T-cell (primary cell): ENCODE measurements around the gene TUBA4B. TPM values are rescaled to one million over a fixed set of nuclear protein-coding genes. Genes with fewer than 3 reads are reported as not detected.

Source experiments
- ATAC-seq, 4 experiments: fragments of 200-7000 bp in 3 of 4; fragments of 150-1000 bp in 1 of 4; cut with Tn5 transposase; replicated peaks in 1 of 4; 1 replicate in 3 of 4; 2 replicates in 1 of 4; pipeline ENCODE4 v1.10.0; 2021; ENCODE audit warnings: moderate library complexity in 3 of 4, mild to moderate bottlenecking in 2 of 4, moderate number of reproducible peaks in 1 of 4
- CTCF ChIA-PET, 2 donors: fragments of 300-600 bp; sonication (Branson Sonifier 250); formaldehyde crosslinking; loops; one replicate each; lab custom pipeline; 2022; ENCODE audit warnings: antibody characterized with exemption in 2 of 2; lab: Charles Lee
- POLR2A ChIA-PET, 2 donors: fragments of 300-600 bp; sonication (Branson Sonifier 250); formaldehyde crosslinking; loops; one replicate each; lab custom pipeline; 2022; ENCODE audit warnings: antibody characterized with exemption in 2 of 2; lab: Charles Lee
- DNase-seq, 35 experiments: peaks; one replicate each; pipeline versions ENCODE4 v3.0.0 to v3.0.0-alpha.2; 2013 to 2023
- H3K27ac ChIP-seq: one replicate; pipeline ENCODE4 v1.5.1; 2013; ENCODE audit warnings: low read length
- H3K27me3 ChIP-seq, 2 experiments: replicated peaks in 1 of 2; 1 replicate in 1 of 2; 2 replicates in 1 of 2; pipeline versions ENCODE4 v1.6.1 to v1.7.0; 2013; ENCODE audit warnings: low read length in 1 of 2, mixed read lengths in 1 of 2; ENCODE audit not compliant: control insufficient read depth in 2 of 2, insufficient read depth in 2 of 2; ENCODE audit errors: extremely low read depth in 1 of 2
- H3K36me3 ChIP-seq, 2 donors: 1 replicate in 1 of 2; 2 replicates in 1 of 2; pipeline versions ENCODE4 v1.6.1 to v1.7.0; 2013; ENCODE audit warnings: low read length in 1 of 2; ENCODE audit not compliant: control insufficient read depth in 2 of 2, insufficient read depth in 1 of 2; ENCODE audit errors: extremely low read depth in 1 of 2
- H3K4me1 ChIP-seq, 2 experiments: 1 replicate in 1 of 2; 2 replicates in 1 of 2; pipeline versions ENCODE4 v1.6.1 to v1.7.0; 2013; ENCODE audit warnings: low read length in 2 of 2, mixed read lengths in 1 of 2; ENCODE audit not compliant: insufficient read depth in 2 of 2, control insufficient read depth in 1 of 2; ENCODE audit errors: extremely low read depth in 1 of 2
- H3K4me3 ChIP-seq, 2 donors: 1 replicate in 1 of 2; 2 replicates in 1 of 2; pipeline versions ENCODE4 v1.5.1 to v1.7.0; 2013; ENCODE audit warnings: mild to moderate bottlenecking in 2 of 2, low read length in 1 of 2, moderate library complexity in 1 of 2; ENCODE audit not compliant: control insufficient read depth in 1 of 2; ENCODE audit errors: extremely low read depth in 1 of 2
- H3K9me3 ChIP-seq: 2 replicates; pipeline ENCODE4 v1.7.0; 2013
- H3K27ac Mint-ChIP-seq, 2 donors: one replicate each; pipeline ENCODE4 v1.8.0; 2020 to 2021; ENCODE audit warnings: mild to moderate bottlenecking in 2 of 2, mixed read lengths in 2 of 2
- H3K27me3 Mint-ChIP-seq, 2 donors: one replicate each; pipeline ENCODE4 v1.8.0; 2021 to 2022; ENCODE audit warnings: mixed read lengths in 2 of 2
- H3K36me3 Mint-ChIP-seq: one replicate; pipeline ENCODE4 v1.8.0; 2021; ENCODE audit warnings: mixed read lengths
- H3K4me1 Mint-ChIP-seq, 3 donors: one replicate each; pipeline ENCODE4 v1.8.0; 2020 to 2022; ENCODE audit warnings: mixed read lengths in 3 of 3, mild to moderate bottlenecking in 1 of 3
- H3K4me3 Mint-ChIP-seq, 3 donors: one replicate each; pipeline ENCODE4 v1.8.0; 2020 to 2022; ENCODE audit warnings: mild to moderate bottlenecking in 3 of 3, mixed read lengths in 3 of 3, moderate library complexity in 3 of 3
- H3K9me3 Mint-ChIP-seq, 3 donors: one replicate each; pipeline ENCODE4 v1.8.0; 2020 to 2022; ENCODE audit warnings: mixed read lengths in 3 of 3
- WGBS: methylation state at CpG from one replicate; pipeline ENCODE4 v1.1.5; 2013; ENCODE audit warnings: missing lambda C conversion rate; ENCODE audit not compliant: insufficient coverage; 5-methylcytosine and 5-hydroxymethylcytosine counted together
- total RNA-seq, 35 experiments: library from RNA in 6 of 35; stranded (reverse) in 6 of 35; fragments of 120-200 nt in 1 of 35; gene quantifications; one replicate each; pipeline versions ENCODE4 v1.2.1 to v1.2.4 and lab custom pipeline; 2013 to 2026

TUBA4B gene
- total RNA-seq, 5 donors from 2014 or later (not counting 1 experiment from before 2014, with no cell fraction given), result not detected

DNA sequence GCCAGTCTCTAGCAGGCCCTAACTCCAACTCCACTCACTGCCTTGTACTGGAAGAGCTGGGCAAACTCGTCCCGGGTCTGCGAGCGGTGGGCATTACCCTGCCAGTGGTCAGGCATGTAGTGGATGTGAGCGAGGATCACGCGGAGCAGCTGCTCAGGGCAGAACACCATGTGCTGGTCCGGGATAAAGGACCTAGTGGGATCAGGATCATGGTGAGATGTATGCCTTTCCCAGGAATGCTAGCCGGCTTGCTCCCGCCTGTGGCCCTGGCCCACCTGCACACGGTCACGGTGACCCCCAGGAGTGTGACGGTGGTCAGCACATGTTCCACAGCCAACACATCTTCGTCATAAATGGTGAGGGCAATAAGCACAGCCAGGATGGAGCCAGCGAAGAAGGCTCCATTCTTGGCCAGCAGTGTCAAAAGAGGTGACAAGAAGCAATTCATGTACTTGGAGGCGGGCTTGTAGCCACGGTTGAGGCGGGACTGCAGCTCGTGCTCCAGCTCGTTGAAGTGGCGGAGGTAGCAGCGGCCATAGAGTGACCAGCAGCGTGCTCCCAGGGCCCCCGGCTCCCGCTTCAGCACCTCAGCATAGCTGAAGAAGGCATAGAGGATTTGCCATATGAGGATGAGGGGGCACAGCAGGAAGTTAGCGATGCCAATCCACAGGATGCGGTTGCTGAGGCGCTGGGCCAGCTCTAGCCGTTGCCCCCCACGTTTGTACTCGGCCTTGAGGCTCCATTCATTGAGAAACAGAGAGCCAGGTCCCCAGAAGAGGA is 29.0 kb upstream of the TUBA4B start:
- H3K27me3 ChIP-seq, result no peaks in the 10 kb centered on the region
- CTCF ChIA-PET, result interaction anchor here in 1 of 2 donors (1.1 kb wide), 1 partner anchor 76 kb away, joined by 3 read pairs; no protein-coding TSS in a partner anchor
- H3K4me3 Mint-ChIP-seq, result no peak overlapping the region

DNA sequence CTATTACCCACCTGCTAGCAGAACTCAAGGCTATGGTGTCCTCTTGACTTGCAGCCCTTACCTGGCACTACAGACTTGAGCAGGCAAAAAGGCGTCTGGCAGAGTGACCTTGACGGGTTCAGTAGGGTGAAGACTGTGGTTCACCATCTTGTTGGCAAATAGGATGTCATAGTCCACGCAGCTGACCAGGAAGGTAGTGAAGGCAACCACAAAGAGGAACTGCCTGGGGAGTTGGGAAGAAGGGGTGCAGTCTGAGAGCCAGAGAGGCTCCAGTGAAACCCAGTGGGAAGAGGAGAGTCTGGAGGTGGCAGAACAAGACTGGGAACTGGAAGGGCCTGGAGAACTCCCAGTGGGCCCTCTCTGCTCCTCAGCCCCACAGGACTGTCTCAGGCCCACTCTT is 27.7 kb upstream of the TUBA4B start:
- no peak for ATAC-seq
- POLR2A ChIA-PET, result no interaction called here
- Histone ChIP-seq H3K4me1 (peaks cover 11 to 25% of the 10 kb centered on the region in 2 experiments), H3K27me3 (no peaks in the 10 kb centered on the region), H3K27ac (no peak overlapping the region), H3K4me3 (no peak overlapping the region), H3K36me3 (peaks cover 21 to 58% of the 10 kb centered on the region in 2 donors), H3K9me3 (no peaks in the 10 kb centered on the region)
- DNase-seq, result no peak
- no peaks in the 10 kb centered on the region for H3K9me3 Mint-ChIP-seq
- 76% methylated on average over 3 of the region's 3 CpGs for WGBS
- no peaks in the 10 kb centered on the region for H3K27me3 Mint-ChIP-seq
- no peak overlapping the region for H3K27ac Mint-ChIP-seq
- CTCF ChIA-PET, result no interaction called here
- H3K4me3 Mint-ChIP-seq, result no peak overlapping the region
- H3K4me1 Mint-ChIP-seq, result peaks cover 30 to 39% (median 38%) of the 10 kb centered on the region in 3 donors
- peaks cover 32% of the 10 kb centered on the region for H3K36me3 Mint-ChIP-seq

More for the DNA sequence above, 29.0 kb upstream of the TUBA4B start:
- no peak for DNase-seq
- Histone ChIP-seq H3K9me3 (no peaks in the 10 kb centered on the region), H3K4me1 (peaks cover 10 to 28% of the 10 kb centered on the region in 2 experiments), H3K4me3 (no peak overlapping the region), H3K36me3 (peaks cover 21 to 64% of the 10 kb centered on the region in 2 donors), H3K27ac (no peak overlapping the region)
- no peaks in the 10 kb centered on the region for H3K9me3 Mint-ChIP-seq
- ATAC-seq, result no peak
- H3K27me3 Mint-ChIP-seq, result no peaks in the 10 kb centered on the region
- 94% methylated on average over 27 of the region's 31 CpGs for WGBS
- H3K4me1 Mint-ChIP-seq, result peaks cover 28 to 38% (median 32%) of the 10 kb centered on the region in 3 donors
- POLR2A ChIA-PET, result interaction anchor here in 1 of 2 donors (0.6 kb wide), 1 partner anchor 20 kb away, joined by 6 read pairs; no protein-coding TSS in a partner anchor
- H3K27ac Mint-ChIP-seq, result no peak overlapping the region
- peaks cover 35% of the 10 kb centered on the region for H3K36me3 Mint-ChIP-seq

DNA sequence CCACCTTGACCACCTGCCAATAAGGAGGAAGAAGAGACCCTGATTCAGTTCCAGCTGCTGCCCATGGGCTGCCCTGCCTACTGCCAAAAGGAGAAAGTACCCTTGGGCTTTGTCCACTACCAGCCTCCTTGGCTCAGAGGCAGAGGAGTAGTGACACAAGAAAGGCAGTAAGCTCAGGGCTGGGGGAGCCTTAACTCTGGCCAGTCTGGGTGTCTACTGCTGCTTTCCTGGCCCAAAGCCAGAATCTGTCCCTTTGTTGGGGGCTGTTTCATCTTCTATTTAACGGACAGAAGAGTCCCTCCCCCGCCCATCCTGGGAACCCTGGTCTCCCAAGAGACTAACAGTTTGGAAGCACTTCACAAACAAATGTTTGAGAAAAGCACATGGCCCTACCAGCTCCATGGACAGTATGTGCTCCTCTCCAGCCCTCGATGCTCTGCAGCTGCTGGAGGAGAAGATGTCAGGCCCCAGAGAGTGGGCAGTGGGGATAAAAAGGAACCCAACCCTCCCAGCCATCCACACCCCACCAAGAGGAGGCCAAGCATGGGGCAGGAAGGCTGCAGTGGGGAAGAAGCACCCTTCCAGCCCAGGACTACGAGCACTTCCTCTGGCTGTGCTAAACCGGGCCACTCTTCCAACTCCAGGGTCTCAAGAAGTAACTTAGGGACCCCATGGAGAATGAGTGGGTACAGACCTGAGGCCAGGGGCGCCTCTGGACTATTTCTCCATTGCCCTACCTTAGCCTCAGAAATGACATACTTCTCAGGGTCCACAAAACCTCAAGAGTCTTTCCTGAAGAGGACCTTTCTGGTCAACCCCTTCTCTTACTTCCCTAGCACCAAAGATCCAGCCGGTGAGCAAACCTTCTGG is 24.8 kb upstream of the TUBA4B start:
- Mint-ChIP-seq H3K4me1 (peaks cover 47 to 65% (median 52%) of the 10 kb centered on the region in 3 donors), H3K36me3 (peaks cover 34% of the 10 kb centered on the region), H3K9me3 (no peaks in the 10 kb centered on the region), H3K4me3 (peak overlapping the region; percentile 81 to 99 (median 97)), H3K27ac (peak overlapping the region; percentile 71 to 78), H3K27me3 (no peaks in the 10 kb centered on the region)
- ATAC-seq (no peak), DNase-seq (no peak)
- Histone ChIP-seq H3K36me3 (peaks cover 25 to 49% of the 10 kb centered on the region in 2 donors), H3K27ac (peak overlapping the region; percentile 52), H3K4me1 (peaks cover 16 to 37% of the 10 kb centered on the region in 2 experiments), H3K9me3 (no peaks in the 10 kb centered on the region), H3K27me3 (no peaks in the 10 kb centered on the region), H3K4me3 (peak overlapping the region; percentile 72 to 85)
- ChIA-PET CTCF (interaction anchor here in 1 of 2 donors (0.6 to 3.0 kb wide), 5 partner anchors 17 to 26 kb away, joined by 3 to 13 read pairs (median 5); partner anchors contain the start of genes GLB1L, STK16, TUBA4A and ZFAND2B), POLR2A (interaction anchor here (0.6 to 2.2 kb wide), 8 partner anchors 10 to 68 kb away, joined by 3 to 10 read pairs (median 6); partner anchors contain the start of genes TUBA4A (in 1 of the 2) and ZFAND2B (in 1 of the 2))
- 33% methylated on average over 3 of the region's 7 CpGs for WGBS

DNA sequence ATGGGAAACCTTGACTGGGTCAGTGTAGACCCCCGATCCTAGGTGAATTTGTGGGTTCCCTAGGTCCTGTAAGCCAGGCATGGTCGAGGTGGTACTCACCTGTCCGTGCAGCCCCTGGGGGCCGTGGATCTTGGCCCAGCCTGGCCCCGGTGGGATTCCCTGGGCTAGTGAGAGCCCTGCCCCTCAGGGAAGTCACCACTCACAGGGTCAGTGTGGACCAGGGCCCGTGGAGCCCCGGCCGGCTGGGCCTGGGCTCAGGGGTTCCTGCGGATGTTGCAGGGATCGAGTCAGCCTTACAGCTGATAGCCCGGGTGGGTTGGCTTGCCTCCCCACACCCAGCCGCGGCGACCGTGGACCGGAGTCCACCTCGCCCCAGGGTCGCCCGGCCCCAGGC is 24.1 kb upstream of the TUBA4B start:
- H3K27me3 Mint-ChIP-seq, result no peaks in the 10 kb centered on the region
- WGBS, result under 1% methylated on average over 19 of the region's 19 CpGs
- Histone ChIP-seq H3K27ac (peak overlapping the region; percentile 52), H3K27me3 (no peaks in the 10 kb centered on the region), H3K4me1 (peaks cover 16 to 37% of the 10 kb centered on the region in 2 experiments), H3K4me3 (peak overlapping the region; percentile 72 to 85), H3K9me3 (no peaks in the 10 kb centered on the region), H3K36me3 (peaks cover 22 to 49% of the 10 kb centered on the region in 2 donors)
- peak in 3 of 4 experiments; percentile 12 to 35 (median 13) for ATAC-seq
- ChIA-PET CTCF (interaction anchor here in 1 of 2 donors (0.7 to 3.0 kb wide), 7 partner anchors 16 to 70 kb away, joined by 3 to 13 read pairs (median 7); partner anchors contain the start of genes DNAJB2, GLB1L, STK16 and TUBA4A), POLR2A (interaction anchor here (0.6 to 2.3 kb wide), 12 partner anchors 10 to 69 kb away, joined by 3 to 15 read pairs (median 6); partner anchors contain the start of genes GLB1L (in 2 of the 2), STK16 (in 2 of the 2), TUBA4A (in 1 of the 2) and ZFAND2B (in 1 of the 2))
- H3K36me3 Mint-ChIP-seq, result peaks cover 36% of the 10 kb centered on the region
- H3K9me3 Mint-ChIP-seq, result no peaks in the 10 kb centered on the region
- H3K4me3 Mint-ChIP-seq, result peak overlapping the region; percentile 81 to 99 (median 97)
- peak overlapping the region; percentile 71 to 78 for H3K27ac Mint-ChIP-seq
- DNase-seq, result no peak
- peaks cover 49 to 70% (median 57%) of the 10 kb centered on the region in 3 donors for H3K4me1 Mint-ChIP-seq

DNA sequence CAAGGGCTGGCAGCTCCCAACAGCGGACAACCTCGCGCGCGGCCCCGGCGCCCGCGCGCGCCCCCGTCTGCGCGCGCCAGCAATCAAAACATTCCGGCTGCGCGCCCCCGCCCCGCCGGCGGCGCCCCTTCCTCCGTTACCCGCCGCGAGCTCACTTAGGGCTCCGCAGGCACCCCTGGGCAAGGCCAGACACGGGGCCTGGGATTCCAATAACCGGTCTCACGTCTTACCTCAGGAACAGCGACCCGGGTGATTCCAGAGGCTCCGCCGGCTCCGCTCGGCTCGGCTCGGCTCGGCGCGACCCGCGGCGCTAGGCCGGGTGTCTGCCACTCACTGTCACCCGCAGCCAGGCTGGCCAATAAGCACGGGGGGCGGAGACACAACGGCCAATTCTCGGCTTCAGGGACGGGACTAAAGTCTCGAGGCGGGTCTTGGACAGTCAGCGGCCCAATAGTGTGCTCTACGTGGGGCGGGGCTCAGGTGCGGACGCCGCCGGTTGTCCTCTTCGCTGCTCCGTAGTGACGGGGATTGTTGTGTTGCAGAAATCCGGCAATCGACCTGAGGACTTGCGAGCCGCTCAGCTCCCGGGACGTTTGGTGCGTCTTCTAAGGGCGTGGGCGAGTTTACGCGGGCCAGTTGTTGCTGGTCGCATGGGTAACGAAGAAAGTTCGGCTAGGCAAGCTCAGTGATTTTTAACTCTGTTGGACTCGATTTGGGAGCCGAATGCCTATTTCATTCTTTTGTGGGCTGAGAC is 23.6 kb upstream of the TUBA4B start, which contains the start of the genes ANKZF1 and ATG9A:
Gene ANKZF1, plus strand, starts transcription at position 502 of the 754 bp plus-strand sequence. CDS start 452 bp downstream, outside the sequence.
Gene ATG9A, minus strand, starts transcription at position 332 of the 754 bp plus-strand sequence. CDS start 1,612 bp downstream, outside the sequence.
- Mint-ChIP-seq H3K4me1 (peaks cover 55 to 76% (median 62%) of the 10 kb centered on the region in 3 donors), H3K9me3 (no peaks in the 10 kb centered on the region), H3K36me3 (peaks cover 39% of the 10 kb centered on the region), H3K4me3 (peak within 1 kb of the TSS; percentile 97 to 99 (median 98)), H3K27ac (peak within 1 kb of the TSS; percentile 98 to 99), H3K27me3 (no peaks in the 10 kb centered on the region)
- peak within 1 kb of the TSS; percentile 71 for H3K27ac ChIP-seq
- under 1% methylated on average over 80 of the region's 80 CpGs for WGBS
- peak within 1 kb of the TSS; percentile 72 to 85 for H3K4me3 ChIP-seq
- ChIA-PET POLR2A (interaction anchor here (0.6 to 2.3 kb wide), 15 partner anchors 9 to 158 kb away, joined by 3 to 15 read pairs (median 5); partner anchors contain the start of genes GLB1L (in 2 of the 2), STK16 (in 2 of the 2), DNAJB2 (in 1 of the 2) and DNPEP (in 1 of the 2)), CTCF (interaction anchor here in 1 of 2 donors (0.7 to 3.0 kb wide), 12 partner anchors 10 to 70 kb away, joined by 3 to 13 read pairs (median 4); partner anchors contain the start of genes DNAJB2, GLB1L, STK16 and TUBA4A)
- H3K27me3 ChIP-seq, result no peaks in the 10 kb centered on the region
- H3K4me1 ChIP-seq, result peaks cover 16 to 37% of the 10 kb centered on the region in 2 experiments
- peak; percentile 97 to 98 (median 98) for ATAC-seq
- peaks cover 23 to 49% of the 10 kb centered on the region in 2 donors for H3K36me3 ChIP-seq
- DNase-seq, result peak; percentile 94 to 100 (median 99)
- no peaks in the 10 kb centered on the region for H3K9me3 ChIP-seq
